CD4-positive, CD25-positive, alpha-beta regulatory T cell (primary cell): Measurements from ENCODE around the gene PPP1R3G. TPM values are rescaled to one million over a fixed set of nuclear protein-coding genes. Genes with fewer than 3 reads are reported as not detected.

Source experiments
- ATAC-seq, 2 donors: fragments of 150-1000 bp; cut with Tn5 transposase; one replicate each; pipeline ENCODE4 v1.10.0; 2021; ENCODE audit warnings: low read depth in 2 of 2, moderate number of reproducible peaks in 2 of 2, moderate library complexity in 1 of 2
- DNase-seq, 3 donors: peaks; one replicate each; pipeline versions ENCODE4 v3.0.0 to v3.0.0-alpha.2; 2012 to 2022; ENCODE audit warnings: mixed read lengths in 1 of 3
- H3K27ac ChIP-seq: one replicate; pipeline ENCODE4 v1.7.0; 2013; ENCODE audit warnings: mild to moderate bottlenecking, low read length; ENCODE audit not compliant: insufficient read depth, poor library complexity, severe bottlenecking
- H3K27me3 ChIP-seq: one replicate; pipeline ENCODE4 v1.7.0; 2013; ENCODE audit warnings: low read length; ENCODE audit not compliant: control insufficient read depth, insufficient read depth
- H3K36me3 ChIP-seq: one replicate; pipeline ENCODE4 v1.7.0; 2013; ENCODE audit warnings: mild to moderate bottlenecking, low read length, moderate library complexity; ENCODE audit not compliant: control insufficient read depth, insufficient read depth
- H3K4me1 ChIP-seq: 2 replicates; pipeline ENCODE4 v1.7.0; 2013; ENCODE audit warnings: mild to moderate bottlenecking, low read length; ENCODE audit not compliant: insufficient read depth, control insufficient read depth, poor library complexity, severe bottlenecking
- H3K4me3 ChIP-seq: one replicate; pipeline ENCODE4 v1.7.0; 2013; ENCODE audit warnings: low read depth, mild to moderate bottlenecking, low read length, moderate library complexity
- H3K9me3 ChIP-seq, 2 experiments: 1 replicate in 1 of 2; 2 replicates in 1 of 2; pipeline ENCODE4 v1.7.0; 2013; ENCODE audit warnings: low read length in 2 of 2, mild to moderate bottlenecking in 1 of 2, moderate library complexity in 1 of 2; ENCODE audit not compliant: control insufficient read depth in 2 of 2
- H3K27ac Mint-ChIP-seq, 3 donors: one replicate each; pipeline ENCODE4 v1.8.0; 2020 to 2022; ENCODE audit warnings: mild to moderate bottlenecking in 3 of 3, mixed read lengths in 3 of 3, moderate library complexity in 2 of 3
- H3K27me3 Mint-ChIP-seq: one replicate; pipeline ENCODE4 v1.8.0; 2022; ENCODE audit warnings: mild to moderate bottlenecking, mixed read lengths
- H3K36me3 Mint-ChIP-seq: one replicate; pipeline ENCODE4 v1.8.0; 2020; ENCODE audit warnings: mixed read lengths
- H3K4me1 Mint-ChIP-seq, 4 donors: one replicate each; pipeline ENCODE4 v1.8.0; 2020 to 2022; ENCODE audit warnings: mixed read lengths in 4 of 4, mild to moderate bottlenecking in 1 of 4
- H3K4me3 Mint-ChIP-seq, 4 donors: one replicate each; pipeline ENCODE4 v1.8.0; 2020 to 2022; ENCODE audit warnings: mild to moderate bottlenecking in 4 of 4, mixed read lengths in 4 of 4, moderate library complexity in 3 of 4
- H3K9me3 Mint-ChIP-seq, 7 donors: one replicate each; pipeline ENCODE4 v1.8.0; 2020 to 2022; ENCODE audit warnings: mixed read lengths in 7 of 7, mild to moderate bottlenecking in 3 of 7, moderate library complexity in 2 of 7
- polyA plus RNA-seq, 4 donors: library from polyadenylated mRNA; unstranded; fragments of 300-500 nt; fragmentation: Illumina TruSeq; gene quantifications; one replicate each; pipeline ENCODE4 v1.2.3, GENCODE V29; 2021
- total RNA-seq: library from RNA; stranded (reverse); gene quantifications from one replicate; pipeline ENCODE4 v1.2.3, GENCODE V29; 2022

PPP1R3G gene
- total and polyA plus RNA-seq, 5 donors from 2014 or later: 0.10 TPM; not detected in 4

GRCh38 chr6:5104667-5105066, 19.5 kb downstream of the PPP1R3G start:
- H3K27ac ChIP-seq: no peak overlapping the region
- no peaks in the 10 kb centered on the region for H3K27me3 ChIP-seq
- Mint-ChIP-seq H3K9me3 (peaks cover 0 to 1% (median 0%) of the 10 kb centered on the region in 7 donors), H3K36me3 (peaks cover 4% of the 10 kb centered on the region), H3K4me1 (no peaks in the 10 kb centered on the region), H3K27ac (no peak overlapping the region), H3K27me3 (no peaks in the 10 kb centered on the region), H3K4me3 (no peak overlapping the region)
- H3K4me3 ChIP-seq: no peak overlapping the region
- no peak for ATAC-seq
- no peaks in the 10 kb centered on the region for H3K9me3 ChIP-seq
- no peaks in the 10 kb centered on the region for H3K4me1 ChIP-seq
- H3K36me3 ChIP-seq: no peaks in the 10 kb centered on the region
- no peak for DNase-seq

GRCh38 chr6:5105146-5105545, 20.0 kb downstream of the PPP1R3G start:
- Histone ChIP-seq H3K27ac (no peak overlapping the region), H3K4me1 (no peaks in the 10 kb centered on the region), H3K4me3 (no peak overlapping the region), H3K27me3 (no peaks in the 10 kb centered on the region), H3K36me3 (no peaks in the 10 kb centered on the region), H3K9me3 (no peaks in the 10 kb centered on the region)
- Mint-ChIP-seq H3K36me3 (peaks cover 7% of the 10 kb centered on the region), H3K4me1 (no peaks in the 10 kb centered on the region), H3K4me3 (no peak overlapping the region), H3K27me3 (no peaks in the 10 kb centered on the region), H3K9me3 (peaks cover 0 to 1% (median 0%) of the 10 kb centered on the region in 7 donors), H3K27ac (no peak overlapping the region)
- DNase-seq (no peak), ATAC-seq (no peak)

- DNase-seq (no peak), ATAC-seq (no peak)
- H3K4me3 Mint-ChIP-seq: no peak overlapping the region
- no peaks in the 10 kb centered on the region for H3K36me3 ChIP-seq
- no peak overlapping the region for H3K27ac ChIP-seq
- H3K4me1 ChIP-seq: no peaks in the 10 kb centered on the region
- H3K9me3 ChIP-seq: no peaks in the 10 kb centered on the region
- no peak overlapping the region for H3K4me3 ChIP-seq
- H3K9me3 Mint-ChIP-seq: peaks cover 0 to 1% (median 0%) of the 10 kb centered on the region in 7 donors
- H3K27me3 Mint-ChIP-seq: no peaks in the 10 kb centered on the region
- H3K27ac Mint-ChIP-seq: no peak overlapping the region
- H3K4me1 Mint-ChIP-seq: no peaks in the 10 kb centered on the region
- peaks cover 16% of the 10 kb centered on the region for H3K36me3 Mint-ChIP-seq
- no peaks in the 10 kb centered on the region for H3K27me3 ChIP-seq
Observed at GRCh38 chr6:5107341-5107740, 22.2 kb downstream of the PPP1R3G start.

GRCh38 chr6:5108068-5108467, 22.9 kb downstream of the PPP1R3G start:
- no peaks in the 10 kb centered on the region for H3K9me3 ChIP-seq
- no peak overlapping the region for H3K27ac Mint-ChIP-seq

GRCh38 chr6:5108536-5109150, 23.5 kb downstream of the PPP1R3G start:
- Mint-ChIP-seq H3K27ac (no peak overlapping the region), H3K4me3 (no peak overlapping the region), H3K4me1 (no peaks in the 10 kb centered on the region), H3K27me3 (no peaks in the 10 kb centered on the region), H3K9me3 (peaks cover 0 to 1% (median 0%) of the 10 kb centered on the region in 7 donors), H3K36me3 (peaks cover 16% of the 10 kb centered on the region)
- no peaks in the 10 kb centered on the region for H3K4me1 ChIP-seq
- H3K9me3 ChIP-seq: no peaks in the 10 kb centered on the region
- H3K4me3 ChIP-seq: no peak overlapping the region
- H3K36me3 ChIP-seq: no peaks in the 10 kb centered on the region
- ATAC-seq: no peak
- no peak for DNase-seq
- H3K27me3 ChIP-seq: no peaks in the 10 kb centered on the region
- H3K27ac ChIP-seq: no peak overlapping the region

More at GRCh38 chr6:5108068-5108467, 22.9 kb downstream of the PPP1R3G start:
- Mint-ChIP-seq H3K9me3 (peaks cover 0 to 1% (median 0%) of the 10 kb centered on the region in 7 donors), H3K4me1 (no peaks in the 10 kb centered on the region), H3K4me3 (no peak overlapping the region), H3K36me3 (peaks cover 16% of the 10 kb centered on the region), H3K27me3 (no peaks in the 10 kb centered on the region)
- ATAC-seq (no peak), DNase-seq (no peak)
- H3K27me3 ChIP-seq: no peaks in the 10 kb centered on the region
- no peak overlapping the region for H3K4me3 ChIP-seq
- H3K36me3 ChIP-seq: no peaks in the 10 kb centered on the region
- H3K4me1 ChIP-seq: no peaks in the 10 kb centered on the region
- no peak overlapping the region for H3K27ac ChIP-seq

GRCh38 chr6:5109436-5109835, 24.3 kb downstream of the PPP1R3G start:
- no peak overlapping the region for H3K4me3 Mint-ChIP-seq
- no peaks in the 10 kb centered on the region for H3K27me3 ChIP-seq
- H3K4me1 Mint-ChIP-seq: no peaks in the 10 kb centered on the region
- no peaks in the 10 kb centered on the region for H3K36me3 ChIP-seq
- H3K4me1 ChIP-seq: no peaks in the 10 kb centered on the region
- peaks cover 16% of the 10 kb centered on the region for H3K36me3 Mint-ChIP-seq
- H3K27me3 Mint-ChIP-seq: no peaks in the 10 kb centered on the region
- peaks cover 0 to 1% (median 0%) of the 10 kb centered on the region in 7 donors for H3K9me3 Mint-ChIP-seq
- H3K4me3 ChIP-seq: no peak overlapping the region
- no peaks in the 10 kb centered on the region for H3K9me3 ChIP-seq
- DNase-seq (no peak), ATAC-seq (no peak)
- no peak overlapping the region for H3K27ac Mint-ChIP-seq
- H3K27ac ChIP-seq: no peak overlapping the region

GRCh38 chr6:5110246-5110645, 25.1 kb downstream of the PPP1R3G start:
- Mint-ChIP-seq H3K36me3 (peaks cover 16% of the 10 kb centered on the region), H3K27ac (peak overlapping the region in 1 of 3 donors; percentile 1), H3K9me3 (peaks cover 0 to 1% (median 0%) of the 10 kb centered on the region in 7 donors), H3K4me1 (no peaks in the 10 kb centered on the region), H3K27me3 (no peaks in the 10 kb centered on the region), H3K4me3 (no peak overlapping the region)
- Histone ChIP-seq H3K27me3 (no peaks in the 10 kb centered on the region), H3K4me3 (no peak overlapping the region), H3K4me1 (no peaks in the 10 kb centered on the region), H3K36me3 (no peaks in the 10 kb centered on the region), H3K9me3 (no peaks in the 10 kb centered on the region), H3K27ac (no peak overlapping the region)
- DNase-seq (no peak), ATAC-seq (no peak)

- H3K27ac ChIP-seq: no peak overlapping the region
- Mint-ChIP-seq H3K36me3 (peaks cover 12% of the 10 kb centered on the region), H3K9me3 (no peaks in the 10 kb centered on the region), H3K4me1 (no peaks in the 10 kb centered on the region), H3K4me3 (no peak overlapping the region), H3K27me3 (no peaks in the 10 kb centered on the region), H3K27ac (no peak overlapping the region)
- no peak overlapping the region for H3K4me3 ChIP-seq
- no peaks in the 10 kb centered on the region for H3K9me3 ChIP-seq
- H3K27me3 ChIP-seq: no peaks in the 10 kb centered on the region
- ATAC-seq (no peak), DNase-seq (no peak)
- H3K4me1 ChIP-seq: no peaks in the 10 kb centered on the region
- H3K36me3 ChIP-seq: no peaks in the 10 kb centered on the region
Observed at GRCh38 chr6:5111626-5112025, 26.5 kb downstream of the PPP1R3G start.
